Chondrocyte (in vitro differentiated cells): ENCODE results near the gene ESR1. TPM values are rescaled to one million over a fixed set of nuclear protein-coding genes. Genes with fewer than 3 reads are reported as not detected.

Experiments
- DNase-seq: peaks from one replicate; pipeline ENCODE4 v3.0.0; 2021; ENCODE audit warnings: mixed read lengths, low spot score
- H3K27ac Mint-ChIP-seq: one replicate; pipeline ENCODE4 v1.8.0; 2021; ENCODE audit warnings: mild to moderate bottlenecking, moderate library complexity, mixed read lengths; ENCODE audit not compliant: unreplicated experiment
- H3K27me3 Mint-ChIP-seq: 2 replicates; pipeline ENCODE4 v1.8.0; 2021; ENCODE audit warnings: low read depth, mixed read lengths
- H3K36me3 Mint-ChIP-seq: 2 replicates; pipeline ENCODE4 v1.8.0; 2021; ENCODE audit warnings: low read depth, mixed read lengths
- H3K4me1 Mint-ChIP-seq: 2 replicates; pipeline ENCODE4 v1.8.0; 2021; ENCODE audit warnings: low read depth, mild to moderate bottlenecking, mixed read lengths
- H3K4me3 Mint-ChIP-seq: one replicate; pipeline ENCODE4 v1.8.0; 2021; ENCODE audit warnings: mild to moderate bottlenecking, moderate library complexity, mixed read lengths; ENCODE audit not compliant: unreplicated experiment
- H3K9me3 Mint-ChIP-seq: 2 replicates; pipeline ENCODE4 v1.8.0; 2021; ENCODE audit warnings: low read depth, mixed read lengths
- CTCF ChIP-seq: fragments of 200-600 bp; sonication (generic); IDR thresholded peaks from 2 replicates; pipeline ENCODE4 v1.5.0; 2021; ENCODE audit warnings: antibody characterized with exemption, mild to moderate bottlenecking, moderate library complexity
- total RNA-seq: library from RNA; stranded (reverse); gene quantifications from 3 replicates; pipeline ENCODE4 v1.2.1, GENCODE V29; 2021

ESR1 gene
- total RNA-seq, 1 donor from 2014 or later, result not detected

GRCh38 chr6:151837223-151837622 is 29.7 kb downstream of the ESR1 start:
- Mint-ChIP-seq H3K9me3 (no peaks in the 10 kb centered on the region), H3K36me3 (no peaks in the 10 kb centered on the region), H3K4me1 (no peaks in the 10 kb centered on the region), H3K27ac (no peak overlapping the region), H3K4me3 (no peak overlapping the region), H3K27me3 (peaks cover 11% of the 10 kb centered on the region)
- no peak for DNase-seq
- no peak for TF ChIP-seq CTCF

GRCh38 chr6:151842816-151843215 is 35.3 kb downstream of the ESR1 start:
- DNase-seq, result no peak
- Mint-ChIP-seq H3K4me1 (no peaks in the 10 kb centered on the region), H3K27me3 (no peaks in the 10 kb centered on the region), H3K9me3 (no peaks in the 10 kb centered on the region), H3K36me3 (no peaks in the 10 kb centered on the region), H3K27ac (no peak overlapping the region), H3K4me3 (no peak overlapping the region)
- no peak for TF ChIP-seq CTCF

GRCh38 chr6:151847064-151847463 is 39.6 kb downstream of the ESR1 start:
- DNase-seq, result no peak
- H3K27ac Mint-ChIP-seq, result no peak overlapping the region
- no peaks in the 10 kb centered on the region for H3K27me3 Mint-ChIP-seq
- no peaks in the 10 kb centered on the region for H3K9me3 Mint-ChIP-seq
- no peak for TF ChIP-seq CTCF
- no peaks in the 10 kb centered on the region for H3K4me1 Mint-ChIP-seq
- no peaks in the 10 kb centered on the region for H3K36me3 Mint-ChIP-seq
- H3K4me3 Mint-ChIP-seq, result no peak overlapping the region

GRCh38 chr6:151850479-151851003 is 43.1 kb downstream of the ESR1 start:
- no peak overlapping the region for H3K27ac Mint-ChIP-seq
- no peaks in the 10 kb centered on the region for H3K4me1 Mint-ChIP-seq
- H3K36me3 Mint-ChIP-seq, result no peaks in the 10 kb centered on the region
- TF ChIP-seq CTCF, result no peak
- DNase-seq, result no peak
- no peaks in the 10 kb centered on the region for H3K9me3 Mint-ChIP-seq
- H3K27me3 Mint-ChIP-seq, result no peaks in the 10 kb centered on the region
- H3K4me3 Mint-ChIP-seq, result no peak overlapping the region

GRCh38 chr6:151858294-151858693 is 50.8 kb downstream of the ESR1 start:
- Mint-ChIP-seq H3K4me3 (no peak overlapping the region), H3K27me3 (peaks cover 3% of the 10 kb centered on the region), H3K27ac (no peak overlapping the region), H3K4me1 (no peaks in the 10 kb centered on the region), H3K36me3 (no peaks in the 10 kb centered on the region), H3K9me3 (no peaks in the 10 kb centered on the region)
- TF ChIP-seq CTCF, result no peak
- no peak for DNase-seq
